GM21576 (cell line): ENCODE results near the gene STON2.
"Not testable (repeated sequence)": the region's sequence is repeated elsewhere in the genome, so short reads cannot be mapped to it uniquely, and the experiment has no call there.

Experiments used
- ATAC-seq: cut with Tn5 transposase; IDR thresholded peaks from one replicate; pipeline ENCODE4 v1.9.1; 2021; ENCODE audit warnings: mild to moderate bottlenecking, moderate library complexity; ENCODE audit not compliant: unreplicated experiment

Gene STON2, protein sequence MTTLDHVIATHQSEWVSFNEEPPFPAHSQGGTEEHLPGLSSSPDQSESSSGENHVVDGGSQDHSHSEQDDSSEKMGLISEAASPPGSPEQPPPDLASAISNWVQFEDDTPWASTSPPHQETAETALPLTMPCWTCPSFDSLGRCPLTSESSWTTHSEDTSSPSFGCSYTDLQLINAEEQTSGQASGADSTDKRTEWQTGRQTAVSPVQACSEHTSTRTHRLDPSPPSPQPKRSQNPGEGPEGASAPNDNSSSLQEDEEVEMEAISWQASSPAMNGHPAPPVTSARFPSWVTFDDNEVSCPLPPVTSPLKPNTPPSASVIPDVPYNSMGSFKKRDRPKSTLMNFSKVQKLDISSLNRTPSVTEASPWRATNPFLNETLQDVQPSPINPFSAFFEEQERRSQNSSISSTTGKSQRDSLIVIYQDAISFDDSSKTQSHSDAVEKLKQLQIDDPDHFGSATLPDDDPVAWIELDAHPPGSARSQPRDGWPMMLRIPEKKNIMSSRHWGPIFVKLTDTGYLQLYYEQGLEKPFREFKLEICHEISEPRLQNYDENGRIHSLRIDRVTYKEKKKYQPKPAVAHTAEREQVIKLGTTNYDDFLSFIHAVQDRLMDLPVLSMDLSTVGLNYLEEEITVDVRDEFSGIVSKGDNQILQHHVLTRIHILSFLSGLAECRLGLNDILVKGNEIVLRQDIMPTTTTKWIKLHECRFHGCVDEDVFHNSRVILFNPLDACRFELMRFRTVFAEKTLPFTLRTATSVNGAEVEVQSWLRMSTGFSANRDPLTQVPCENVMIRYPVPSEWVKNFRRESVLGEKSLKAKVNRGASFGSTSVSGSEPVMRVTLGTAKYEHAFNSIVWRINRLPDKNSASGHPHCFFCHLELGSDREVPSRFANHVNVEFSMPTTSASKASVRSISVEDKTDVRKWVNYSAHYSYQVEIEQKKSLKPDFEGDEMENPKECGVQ

DNA sequence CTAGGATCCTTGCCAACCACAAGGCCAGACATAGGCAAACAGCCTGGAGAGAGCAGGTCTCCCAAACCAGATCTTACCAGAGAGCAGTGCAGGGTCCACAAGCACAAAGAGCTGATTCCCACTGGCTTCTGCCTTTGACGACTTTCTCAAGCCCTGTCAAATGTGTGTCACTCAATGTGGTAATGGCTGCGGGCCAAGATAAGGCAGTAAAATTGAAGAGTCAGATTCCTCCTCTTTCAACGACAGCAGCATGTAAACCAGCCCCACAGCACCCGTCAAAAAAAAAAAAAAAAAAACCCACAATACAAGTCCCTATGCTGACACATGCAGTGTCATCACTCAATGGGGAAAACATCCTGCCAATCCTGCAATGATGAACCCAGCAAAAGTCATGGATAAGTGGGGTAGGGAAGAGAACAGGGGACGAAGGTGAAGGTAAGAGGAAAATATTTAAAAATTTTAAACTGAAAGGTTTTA is at the start of gene STON2:
Gene STON2, minus strand, starts transcription at position 123 of the 477 bp plus-strand sequence. CDS start 1,942 bp downstream, outside the sequence.
- ATAC-seq = no peak

DNA sequence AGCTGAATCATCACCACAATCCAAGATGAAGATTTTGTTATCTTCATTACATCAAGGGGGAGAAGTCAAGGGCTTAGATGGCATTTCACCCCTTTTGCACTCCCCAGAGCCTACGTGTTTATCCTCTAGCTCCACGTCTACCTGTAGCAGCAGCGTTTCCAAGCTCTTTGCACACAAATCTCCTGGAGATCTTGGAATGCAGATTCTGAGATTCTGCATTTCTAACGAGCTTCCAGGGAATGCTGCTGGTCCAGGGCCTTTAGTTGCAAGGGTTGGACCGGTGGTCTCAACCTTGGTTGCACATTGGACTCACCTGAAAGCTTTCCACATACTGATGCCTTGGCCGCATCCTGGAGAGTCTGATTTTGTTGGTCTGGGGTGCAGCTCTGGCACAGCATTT is 49.5 kb upstream of the STON2 start:
- ATAC-seq = no peak

DNA sequence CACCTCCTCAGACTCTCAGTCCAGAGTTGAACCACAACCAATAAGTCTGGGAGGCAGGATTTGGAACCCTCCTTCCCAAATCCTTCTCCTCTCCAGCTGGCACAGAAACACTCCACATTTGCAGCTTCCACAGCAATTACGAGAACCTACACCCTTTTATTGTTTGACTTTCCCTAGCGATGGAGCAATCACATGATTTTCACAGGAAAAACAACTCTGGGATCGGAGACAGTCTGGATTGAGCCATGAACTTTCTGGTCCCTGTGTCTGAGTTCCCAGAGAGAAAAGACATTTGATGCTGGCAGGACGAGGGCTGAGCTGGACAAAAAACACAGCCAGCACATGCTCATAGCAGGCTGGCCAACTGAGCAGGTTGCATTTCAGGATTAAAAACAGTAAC is 49.0 kb upstream of the STON2 start:
- no peak for ATAC-seq

DNA sequence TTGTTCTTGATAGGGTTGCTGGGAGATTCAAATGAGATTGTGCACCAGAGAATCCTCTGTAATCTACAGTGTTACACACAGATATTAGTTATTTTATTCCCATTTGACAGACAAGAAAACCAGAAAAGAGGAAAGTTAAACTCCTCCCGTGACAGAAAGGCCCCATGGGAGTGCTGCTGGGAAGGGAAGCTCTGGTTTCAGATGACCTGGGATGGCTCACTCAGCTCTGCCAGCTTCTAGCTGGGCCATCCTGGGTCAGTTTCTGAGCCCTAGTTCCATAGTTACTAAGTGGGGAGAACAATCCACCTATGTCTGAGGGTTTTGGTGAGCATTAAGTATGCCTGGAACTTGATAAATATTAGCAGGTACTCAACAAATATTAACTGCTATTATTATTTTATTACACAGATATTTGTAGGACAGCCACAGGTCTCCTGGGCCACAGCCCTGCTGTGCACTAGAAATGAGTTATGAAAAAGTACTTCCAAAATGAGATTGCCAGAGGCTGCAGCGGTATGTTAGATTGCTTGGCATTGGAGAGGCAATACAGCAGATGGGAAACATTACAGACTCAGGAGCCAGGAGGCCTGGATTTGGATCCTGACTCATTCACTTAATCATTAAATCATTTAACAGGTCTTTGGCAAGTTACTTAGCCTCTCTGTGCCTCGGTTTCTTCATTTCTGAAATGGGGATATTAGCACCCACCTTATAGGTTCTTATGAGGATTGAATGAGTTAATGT is 47.1 kb upstream of the STON2 start:
- no peak for ATAC-seq

DNA sequence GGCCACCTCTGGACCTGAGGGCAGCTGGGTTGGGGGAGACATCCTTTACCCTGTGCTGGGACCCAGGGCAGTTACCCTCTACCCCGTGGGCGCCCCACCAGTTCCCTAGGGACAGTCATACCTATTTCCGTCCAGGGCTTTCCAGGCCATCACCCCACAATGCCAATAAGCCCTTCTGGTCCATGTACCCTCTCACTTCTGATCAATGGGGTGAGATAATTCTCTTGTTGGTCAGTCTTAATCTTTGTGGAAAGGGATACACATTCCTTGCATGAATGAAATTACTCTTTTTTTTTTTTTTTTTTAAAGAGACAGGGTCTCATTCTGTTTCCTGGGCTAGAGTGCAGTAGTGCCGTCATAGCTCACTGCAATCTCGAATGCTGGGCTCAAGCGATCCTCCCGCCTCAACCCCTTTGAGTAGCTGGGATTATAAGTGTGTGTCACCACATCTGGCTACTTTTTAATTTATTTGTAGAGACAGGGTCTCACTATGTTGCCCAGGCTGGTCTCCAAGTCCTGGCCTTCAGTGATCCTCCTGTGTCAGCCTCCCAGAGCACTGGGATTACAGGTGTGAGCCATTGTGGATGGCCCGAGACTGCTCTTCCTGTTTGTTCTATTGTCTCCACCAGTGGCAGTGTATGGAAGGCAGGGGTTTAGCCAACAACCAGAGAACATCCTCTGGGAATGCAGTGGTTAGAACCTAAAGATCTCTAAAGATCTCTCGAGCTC is 46.3 kb upstream of the STON2 start:
- ATAC-seq = no peak

DNA sequence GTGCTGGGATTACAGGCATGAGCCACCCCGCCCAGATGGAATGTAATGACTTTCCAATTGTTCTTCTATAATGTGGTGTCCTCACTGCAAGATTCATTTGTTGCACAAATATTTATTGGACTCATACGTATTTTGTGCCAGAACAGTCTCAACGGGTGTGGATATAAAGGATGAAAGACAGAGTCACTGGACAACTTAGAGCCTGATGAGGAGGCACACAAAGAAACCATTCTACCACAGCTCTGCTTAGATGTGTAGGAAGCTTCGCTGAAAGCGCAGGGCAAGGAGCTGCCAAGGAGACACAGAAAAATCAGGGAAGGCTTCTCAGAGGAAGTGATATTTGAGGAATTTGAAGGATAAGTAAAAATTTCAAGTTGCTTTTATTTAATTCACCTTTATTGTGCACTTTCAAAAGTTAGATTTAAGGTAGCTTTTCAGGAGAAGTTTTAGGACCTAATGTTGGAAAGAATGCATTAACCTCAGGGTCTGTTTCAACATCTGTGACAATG is 41.6 kb upstream of the STON2 start:
- ATAC-seq = no peak

DNA sequence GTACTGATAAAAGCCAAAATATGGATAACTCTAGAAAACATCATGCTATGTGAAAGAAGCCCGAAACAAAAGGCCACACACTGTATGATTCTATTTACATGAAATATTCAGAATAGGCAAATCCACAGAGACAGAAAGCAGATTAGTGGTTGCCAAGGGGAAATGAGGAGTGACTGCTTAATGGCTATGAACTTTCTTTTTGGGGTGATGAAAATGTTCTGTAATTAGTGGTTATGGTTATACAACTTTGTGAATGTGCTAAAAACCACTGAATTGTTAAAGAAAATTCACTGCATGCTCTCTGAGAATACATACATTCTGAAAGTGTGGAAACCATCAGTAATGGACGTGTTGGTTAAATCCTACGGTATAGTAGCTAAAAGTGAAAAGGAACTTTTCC is 39.9 kb upstream of the STON2 start:
- no peak for ATAC-seq

DNA sequence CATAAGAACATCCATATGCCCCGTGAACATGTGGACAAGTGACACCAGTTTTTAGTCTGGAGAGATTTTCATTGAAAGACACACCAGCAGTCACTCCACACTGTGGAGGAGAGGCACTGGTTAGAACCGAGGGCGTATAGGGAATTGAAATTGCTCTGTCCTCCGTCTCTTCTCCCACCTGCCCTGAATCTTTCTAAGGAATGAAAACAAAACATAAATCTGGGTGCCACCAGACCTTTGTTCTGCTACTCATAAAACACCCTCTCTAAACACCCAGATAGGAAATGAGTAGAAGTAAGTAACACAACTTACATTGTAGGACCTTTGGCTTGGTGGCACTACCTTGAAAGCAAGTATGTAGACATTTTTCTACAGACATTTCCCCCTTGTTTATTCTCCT is 37.1 kb upstream of the STON2 start:
- ATAC-seq = no peak

DNA sequence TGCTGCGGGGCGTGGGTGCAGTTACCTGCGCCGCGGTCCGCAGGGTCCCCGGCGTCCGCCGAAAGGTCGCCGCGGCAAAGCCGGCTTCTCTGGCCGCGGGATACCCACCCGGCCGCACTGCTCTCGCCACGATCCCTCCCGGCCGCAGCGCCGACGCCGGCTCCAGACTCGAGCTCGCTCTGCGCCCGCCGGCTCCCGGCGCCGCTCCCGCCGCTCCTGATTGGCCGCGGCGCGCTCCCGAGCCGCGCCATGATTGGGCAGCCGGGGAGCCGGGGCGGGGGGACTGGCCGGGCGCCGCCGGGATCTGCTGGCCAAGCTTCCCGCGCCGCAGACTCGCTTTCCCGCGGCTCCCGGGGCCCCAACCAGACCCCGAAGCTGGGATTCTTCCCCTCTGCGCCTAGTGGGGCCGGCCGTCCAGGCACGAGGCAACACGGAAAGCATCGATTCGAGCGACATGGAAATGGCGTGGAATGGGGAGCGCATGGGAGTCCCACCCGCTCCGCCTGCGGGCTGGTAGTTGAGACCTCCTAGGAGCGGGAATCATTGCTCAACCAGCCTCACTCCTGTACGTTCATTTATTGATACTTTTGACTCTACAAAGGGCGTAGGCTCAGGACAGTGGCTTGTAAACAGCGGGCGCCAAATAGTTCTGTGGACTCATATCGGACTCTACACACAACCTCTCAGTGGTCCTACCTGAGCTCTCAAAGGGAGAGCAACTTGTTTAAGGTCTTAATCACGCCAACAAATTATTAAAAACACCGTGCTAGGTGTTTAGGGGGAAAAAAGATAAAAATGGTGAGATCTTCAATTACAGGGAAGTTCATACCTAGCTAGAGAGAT is 36.4 kb upstream of the STON2 start:
- peak; percentile 78 for ATAC-seq

DNA sequence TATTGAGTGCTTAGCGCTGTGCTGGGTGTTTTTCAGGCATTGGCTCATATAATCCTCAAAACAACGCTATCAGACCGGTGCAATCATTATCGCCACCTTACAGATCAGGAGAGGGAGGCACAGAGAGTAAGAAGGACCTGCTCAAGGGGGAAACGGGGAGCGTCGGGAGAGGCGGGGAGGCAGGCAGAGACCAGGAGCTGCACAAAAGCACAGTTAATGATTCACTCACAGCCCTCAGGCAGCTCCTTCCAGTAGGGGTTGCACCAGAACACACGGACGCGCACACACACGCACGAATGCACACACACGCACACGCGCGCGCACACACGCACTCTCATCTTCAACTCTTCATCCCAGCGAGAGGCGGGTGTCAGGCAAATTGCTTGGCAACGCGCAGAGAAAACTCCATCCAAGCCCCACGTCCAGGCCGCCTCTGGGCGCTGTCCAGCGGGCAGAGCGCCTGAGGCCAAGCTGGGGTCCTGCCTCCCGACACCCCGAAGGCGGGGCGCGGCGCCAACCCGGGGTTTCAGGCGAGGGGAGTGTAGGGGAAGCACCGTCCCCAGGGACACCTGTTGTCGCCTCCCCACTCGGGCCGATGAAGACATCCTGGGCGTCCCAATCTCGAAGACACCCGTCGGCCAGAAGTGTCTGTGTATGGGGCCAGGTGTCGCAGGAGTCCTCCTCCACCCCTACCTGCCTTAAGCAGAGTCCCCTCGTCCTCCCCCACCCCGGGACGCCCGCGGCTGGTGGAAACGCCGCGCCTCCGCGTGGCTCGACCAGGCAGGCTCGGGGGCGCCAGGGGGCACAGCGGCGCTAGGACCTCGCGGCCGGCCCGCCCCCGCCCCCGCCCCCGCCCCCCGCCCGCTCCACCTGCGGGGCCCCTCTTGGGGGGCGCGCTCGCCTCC is 35.5 kb upstream of the STON2 start:
- peak; percentile 41 for ATAC-seq

DNA sequence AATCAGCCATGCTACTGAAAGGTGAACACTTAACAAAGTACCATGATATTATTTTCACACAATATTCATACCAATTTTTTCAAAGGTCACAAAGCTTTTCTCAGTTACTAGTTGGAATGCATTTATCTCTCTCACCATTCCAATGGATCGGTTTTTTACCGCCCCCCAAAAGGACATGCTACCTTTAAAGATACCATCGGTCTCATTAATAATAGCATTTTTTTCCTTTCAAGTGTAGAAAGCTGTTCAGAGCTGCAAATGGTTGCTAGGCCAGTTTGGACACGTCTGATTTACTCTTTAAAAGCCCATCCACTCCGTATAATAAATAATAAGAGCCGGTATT is 34.9 kb upstream of the STON2 start:
- no peak for ATAC-seq

DNA sequence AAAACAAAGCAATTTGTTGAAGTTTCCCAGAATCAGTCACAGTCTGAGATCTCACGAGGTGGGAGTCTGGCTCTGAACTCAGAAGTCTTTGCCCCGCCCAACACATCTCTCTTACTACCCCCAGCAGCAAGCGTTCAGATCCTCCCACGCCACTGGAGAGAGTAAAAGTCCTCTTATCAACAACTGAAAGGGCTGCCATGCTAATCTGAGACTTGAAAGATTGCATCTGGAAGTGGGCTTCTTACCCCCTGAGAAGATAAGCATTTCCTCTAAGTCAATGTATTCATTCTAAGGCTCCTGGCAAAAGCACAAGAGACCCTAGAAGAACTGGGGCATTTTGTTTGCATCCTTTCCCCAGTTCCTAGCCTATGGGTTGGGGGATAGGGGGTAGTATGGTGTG is 34.1 kb upstream of the STON2 start:
- no peak for ATAC-seq

DNA sequence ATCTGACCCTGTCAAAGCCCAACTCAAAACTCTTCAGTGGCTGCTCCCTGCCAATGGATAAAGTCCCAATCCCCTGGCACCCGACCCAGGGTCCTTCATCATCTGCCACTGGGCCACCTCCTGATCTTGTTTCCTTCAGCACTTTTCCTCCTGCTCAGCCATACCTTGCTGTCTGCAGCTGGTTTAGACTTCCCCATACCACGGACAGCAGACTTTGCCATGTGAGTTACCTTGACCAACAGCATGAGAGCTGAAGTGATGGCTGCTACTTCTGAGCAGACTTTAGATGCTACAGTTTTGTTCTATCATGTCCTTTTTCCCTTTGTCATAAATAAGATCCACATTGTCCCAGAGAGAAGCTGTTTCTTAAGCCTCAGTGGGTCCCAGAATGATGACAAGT is 33.3 kb upstream of the STON2 start:
- no peak for ATAC-seq

DNA sequence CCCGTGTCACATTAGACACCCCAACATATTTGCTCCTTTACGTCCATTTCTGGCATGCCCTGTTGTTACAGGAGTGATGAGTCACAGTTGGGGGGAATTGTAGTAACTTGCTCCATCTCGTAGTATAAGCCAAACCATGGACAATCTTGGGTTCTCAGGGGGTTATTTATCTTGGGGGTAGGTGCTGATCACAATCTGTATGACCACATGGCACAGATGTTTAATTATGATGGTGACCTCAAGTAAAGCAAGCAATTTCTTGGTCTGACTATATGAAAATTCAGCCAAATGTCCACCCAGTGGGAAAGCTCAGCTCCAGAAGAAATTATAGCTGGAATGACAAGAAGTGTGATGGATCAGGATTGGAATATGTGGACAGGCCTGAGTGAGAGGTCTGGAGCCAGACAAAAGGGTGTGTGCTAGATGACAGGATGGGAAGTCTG is 32.1 kb upstream of the STON2 start:
- no peak for ATAC-seq

DNA sequence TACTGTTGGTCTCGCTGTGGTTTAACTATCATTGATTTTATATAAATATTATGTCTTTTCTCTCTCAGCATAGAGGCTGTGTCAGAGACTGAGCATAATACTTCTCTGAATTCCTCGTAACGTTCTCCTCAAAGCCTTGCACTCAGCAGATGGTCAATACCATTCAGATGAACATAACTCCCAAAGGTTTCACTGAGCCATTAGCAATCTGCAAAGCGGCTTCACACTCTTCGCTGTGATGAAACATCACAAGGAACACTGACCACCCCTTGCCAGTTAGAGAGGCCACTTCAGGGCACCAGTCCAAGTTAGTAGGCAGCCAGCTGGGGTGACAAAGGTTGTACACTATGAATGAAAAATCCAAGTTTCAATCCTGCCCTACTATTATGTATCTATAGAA is 30.1 kb upstream of the STON2 start:
- no peak for ATAC-seq

DNA sequence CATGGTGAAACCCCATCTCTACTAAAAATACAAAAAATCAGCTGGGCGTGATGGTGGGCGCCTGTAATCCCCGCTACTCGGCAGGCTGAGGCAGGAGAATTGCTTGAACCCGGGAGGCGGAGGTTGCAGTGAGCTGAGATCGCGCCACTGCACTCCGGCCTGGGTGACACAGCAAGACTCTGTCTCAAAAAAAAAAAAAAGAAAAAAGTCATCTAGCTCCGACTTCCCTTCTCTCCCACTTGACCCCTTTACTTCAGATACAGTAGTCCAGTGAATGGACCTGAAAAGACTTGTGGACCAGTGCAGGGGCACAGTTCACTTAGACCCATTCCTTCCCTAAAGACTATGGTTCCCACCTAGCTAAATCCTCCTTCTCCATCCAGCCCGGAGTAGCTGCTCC is 29.6 kb upstream of the STON2 start:
- ATAC-seq = not testable (repeated sequence)

DNA sequence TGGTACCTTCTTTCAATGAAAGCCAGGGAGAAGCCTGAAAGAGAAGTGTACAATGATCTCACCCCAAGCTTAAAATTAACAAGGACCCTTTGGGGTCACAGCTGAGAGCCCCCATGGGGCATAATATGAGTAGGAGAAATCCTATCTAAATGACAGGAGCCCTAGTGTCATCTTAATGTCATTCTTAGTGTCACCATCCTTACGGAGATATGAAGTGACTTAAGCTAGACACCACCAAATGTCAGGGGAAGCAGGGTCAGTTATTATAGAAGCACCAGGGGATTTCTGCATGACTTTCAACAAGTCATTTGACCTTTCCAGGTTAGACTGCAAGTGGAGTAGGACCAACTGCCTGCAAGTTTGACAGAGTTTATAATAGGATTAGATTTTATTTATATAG is 28.9 kb upstream of the STON2 start:
- ATAC-seq = no peak

DNA sequence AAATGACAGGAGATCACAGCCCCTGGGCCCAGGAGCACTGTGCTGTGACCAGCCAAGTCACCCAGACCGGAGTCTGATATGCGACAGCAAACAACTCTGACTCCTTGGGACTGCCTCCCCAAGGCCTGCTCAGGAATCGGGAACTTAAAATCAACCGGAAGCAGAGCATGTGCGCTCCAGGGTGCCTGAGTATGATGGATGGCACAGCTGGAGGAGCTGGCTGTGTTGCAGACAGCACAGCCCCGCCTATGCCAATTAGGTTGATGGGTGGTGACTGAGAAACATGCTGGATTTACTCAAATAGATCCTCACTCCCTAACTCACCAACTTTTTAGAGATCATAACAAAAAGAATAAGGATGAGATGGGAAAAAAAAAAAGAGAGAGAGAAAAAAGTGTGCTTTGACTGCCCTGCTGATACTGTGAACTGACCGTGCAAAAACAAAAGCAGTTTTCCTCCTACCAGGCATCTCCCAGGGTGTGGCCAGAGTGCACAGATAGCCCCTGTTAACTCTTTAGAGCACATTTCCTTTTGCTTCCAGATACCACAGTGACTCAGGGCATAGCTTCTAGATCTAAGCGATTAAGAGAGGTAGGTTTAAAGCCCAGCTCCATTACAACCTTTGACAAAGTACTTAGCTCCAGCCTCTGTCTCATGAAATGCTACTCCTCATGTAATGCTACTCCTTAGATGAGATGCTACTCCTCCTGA is 27.4 kb upstream of the STON2 start:
- ATAC-seq = no peak
